ENCODE results near the gene YTHDF1.
"Not testable (repeated sequence)": the region's sequence is repeated elsewhere in the genome, so short reads cannot be mapped to it uniquely, and the experiment has no call there.

Gene YTHDF1

DNA sequence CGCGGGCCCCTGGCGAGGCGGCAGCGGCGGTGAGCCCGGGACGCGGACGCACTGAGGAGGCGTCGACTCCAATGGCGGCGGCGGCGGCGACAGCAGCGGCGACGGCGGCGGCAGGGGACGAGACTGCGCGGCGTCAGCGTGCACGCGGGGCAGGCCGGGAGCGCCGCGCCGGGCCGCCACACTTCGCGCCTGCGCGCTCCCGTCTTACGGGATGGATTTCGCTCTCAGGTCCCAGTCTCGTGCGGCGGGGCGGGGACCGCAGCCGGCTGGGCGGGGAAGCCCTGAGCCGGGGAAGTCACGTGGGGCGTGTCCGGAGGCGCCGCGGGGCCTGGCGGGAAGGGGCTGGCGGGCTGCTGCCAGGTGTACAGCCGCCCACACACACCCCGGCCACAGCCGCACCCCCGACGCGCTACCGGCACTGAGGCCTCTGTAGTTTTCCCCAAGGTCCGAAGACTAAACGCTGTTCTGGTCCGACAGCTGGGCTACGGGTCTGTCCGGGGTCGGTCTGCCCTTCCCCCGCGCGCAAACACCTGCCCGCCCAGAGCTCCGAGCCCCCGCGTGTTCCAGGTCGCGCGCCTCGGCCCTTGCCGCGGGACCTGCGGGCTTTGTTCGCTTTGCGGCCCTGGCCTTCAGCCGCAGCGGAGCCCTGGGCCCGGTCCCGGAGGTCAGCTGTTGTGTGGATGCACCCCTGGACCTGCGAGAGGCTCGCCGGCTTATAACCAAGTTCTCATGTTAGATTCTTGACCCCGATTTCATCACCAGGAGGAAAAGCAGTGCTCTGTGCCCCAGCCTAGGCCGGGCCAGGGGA is at the start of gene YTHDF1:
YTHDF1 (minus strand) TSS at position 91 of the 808 bp plus-strand sequence. CDS start 239 bp downstream, outside the sequence.
- intact Hi-C loops (cut with DNase I): no loop called here
- peak; percentile 89 to 99 (median 94) for DNase-seq

- intact Hi-C loops (cut with DNase I): no loop called here
These were observed 48.6 kb upstream of the YTHDF1 start for GRCh38 chr20:63264519-63264918.

DNA sequence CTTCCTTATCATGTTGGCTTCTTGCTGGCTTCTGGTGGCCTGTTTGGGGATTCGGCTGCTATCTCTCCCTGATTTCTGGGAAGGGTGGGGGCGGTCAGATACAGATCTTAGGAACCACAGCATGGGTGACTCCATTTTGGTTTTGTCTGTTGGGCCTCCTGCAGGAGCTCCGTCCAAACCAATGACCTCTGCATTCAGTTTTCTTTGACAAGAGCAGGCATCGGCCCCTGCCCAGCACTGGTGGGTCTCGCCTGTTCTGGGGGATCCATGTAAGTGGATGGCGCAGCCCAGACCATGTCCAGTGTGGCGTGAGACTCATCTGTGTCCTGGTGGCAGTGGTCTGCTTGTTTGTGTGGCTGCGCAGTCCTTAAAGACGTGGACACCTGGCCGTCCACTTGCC is 48.1 kb upstream of the YTHDF1 start:
- no peak for DNase-seq
- intact Hi-C loops (cut with DNase I): no loop called here

More at GRCh38 chr20:63264519-63264918, 48.6 kb upstream of the YTHDF1 start:
- DNase-seq: no peak

DNA sequence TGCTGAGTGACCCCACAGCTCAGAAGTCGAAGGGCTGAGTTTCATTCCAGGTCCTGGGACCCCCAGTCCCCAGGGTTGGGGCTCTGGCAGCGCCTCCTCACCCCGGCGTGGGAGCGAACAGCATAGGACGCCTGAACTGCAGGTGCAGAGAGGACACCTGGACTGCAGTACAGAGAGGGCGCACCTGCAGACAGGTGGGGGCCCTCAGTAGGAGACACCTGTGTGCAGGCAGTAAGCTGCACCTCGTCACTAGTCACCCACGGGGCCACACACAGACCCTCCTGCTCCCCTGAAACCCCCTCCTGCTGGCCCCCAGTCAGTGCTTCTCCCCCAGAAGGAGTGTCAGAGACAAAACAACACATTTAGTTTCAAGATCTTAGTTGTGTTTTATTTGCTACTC is 46.9 kb upstream of the YTHDF1 start:
- DNase-seq: no peak
- intact Hi-C loops (cut with DNase I): no loop called here

DNA sequence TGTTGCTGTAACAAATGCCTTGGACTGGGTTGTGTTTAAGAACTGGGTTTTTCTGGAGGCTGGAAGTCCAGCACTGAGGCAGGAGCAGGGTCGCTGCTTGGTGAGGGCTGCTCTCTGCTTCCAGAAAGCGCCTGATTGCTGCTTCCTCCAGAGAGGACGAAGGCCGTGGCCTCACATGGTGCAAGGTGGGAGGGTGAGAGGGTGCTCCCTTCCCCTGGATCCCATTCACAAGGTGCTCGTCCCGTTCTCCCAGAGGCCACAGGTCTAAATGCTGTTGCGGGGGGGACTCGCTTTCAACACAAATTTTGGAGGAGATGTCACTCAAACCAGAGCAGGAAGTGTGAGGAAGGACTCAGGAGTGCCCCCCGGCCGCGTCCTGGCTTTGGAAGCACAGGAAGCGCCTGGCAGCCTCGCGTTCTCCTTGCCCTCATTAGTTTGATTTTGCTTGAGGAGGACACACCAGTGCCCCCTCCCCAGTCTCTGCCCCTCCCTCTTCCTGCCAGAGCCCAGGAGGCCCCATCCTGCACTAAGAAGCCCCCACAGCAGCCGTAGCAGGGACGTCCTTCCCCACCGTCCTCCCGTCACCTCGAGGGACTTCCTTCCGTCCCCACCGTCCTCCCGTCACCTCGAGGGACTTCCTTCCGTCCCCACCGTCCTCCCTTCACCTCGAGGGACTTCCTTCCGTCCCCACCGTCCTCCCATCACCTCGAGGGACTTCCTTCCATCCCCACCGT is 46.0 kb upstream of the YTHDF1 start:
- no peak for DNase-seq
- intact Hi-C loops (cut with DNase I): no loop called here

- DNase-seq: no peak
- intact Hi-C loops (cut with DNase I): no loop called here
These were observed 45.3 kb upstream of the YTHDF1 start for GRCh38 chr20:63261060-63261794.

DNA sequence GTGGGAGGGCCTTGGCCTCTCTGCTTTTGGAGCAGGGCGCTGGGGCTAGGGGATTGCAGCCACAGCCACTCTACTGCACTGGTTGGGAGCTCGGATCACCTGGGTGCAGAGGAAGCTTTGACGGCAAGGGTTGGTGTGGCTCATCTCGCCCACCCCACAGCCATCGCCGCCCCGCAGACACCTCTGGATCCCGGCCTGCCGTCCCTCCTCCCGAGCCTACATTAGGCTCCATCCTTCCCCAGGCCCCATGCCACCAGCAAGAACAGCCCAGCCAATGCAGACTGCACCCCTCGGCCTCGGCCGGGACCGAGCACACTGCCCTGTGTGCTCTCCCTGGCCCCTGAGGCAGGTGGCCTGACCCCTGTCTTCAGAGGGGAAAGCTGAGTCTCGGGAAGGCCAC is 44.6 kb upstream of the YTHDF1 start:
- no peak for DNase-seq
- intact Hi-C loops (cut with DNase I): no loop called here

GRCh38 chr20:63259734-63260460 is 44.0 kb upstream of the YTHDF1 start:
- intact Hi-C loops (cut with DNase I): no loop called here
- DNase-seq: no peak

DNA sequence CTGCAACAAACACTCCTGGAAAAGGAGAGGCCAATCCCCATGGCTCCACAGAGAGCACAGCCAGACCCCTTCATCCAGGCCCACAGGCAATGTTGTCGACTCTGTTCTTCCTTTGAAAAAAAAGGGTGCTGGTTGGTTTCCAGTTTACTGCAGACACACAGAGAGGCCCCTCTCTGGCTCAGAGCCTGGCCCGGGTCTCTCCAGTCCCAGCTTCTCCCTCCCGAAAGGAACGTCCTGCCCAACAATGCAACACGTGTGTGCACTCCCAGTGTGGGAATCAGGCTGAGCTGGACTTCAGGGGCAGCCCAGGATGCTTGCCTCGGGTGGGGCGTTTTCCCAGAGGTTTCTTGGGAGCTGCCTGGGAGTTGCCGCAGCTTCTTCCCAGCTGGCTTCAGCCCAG is 42.9 kb upstream of the YTHDF1 start:
- intact Hi-C loops (cut with DNase I): no loop called here

GRCh38 chr20:63257629-63258028 is 41.7 kb upstream of the YTHDF1 start:
- intact Hi-C loops (cut with DNase I): no loop called here

More for the DNA sequence above, 42.9 kb upstream of the YTHDF1 start:
- DNase-seq: no peak

DNA sequence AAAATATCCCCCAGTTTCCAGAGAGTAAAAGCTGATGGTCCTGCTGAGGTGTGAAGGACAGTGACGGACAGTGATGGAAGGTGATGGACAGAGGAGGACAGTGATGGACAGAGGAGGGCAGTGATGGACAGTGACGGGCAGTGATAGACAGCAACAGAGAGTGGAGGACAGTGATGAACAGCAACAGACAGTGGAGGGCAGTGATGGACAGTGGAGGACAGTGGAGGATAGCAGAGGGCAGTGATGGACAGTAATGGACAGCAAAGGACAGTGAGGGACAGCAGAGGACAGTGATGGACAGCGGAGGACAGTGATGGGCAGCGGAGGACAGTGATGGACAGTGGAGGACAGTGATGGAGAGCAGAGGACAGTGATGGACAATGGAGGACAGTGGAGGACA is 41.0 kb upstream of the YTHDF1 start:
- no peak for DNase-seq
- intact Hi-C loops (cut with DNase I): no loop called here

More at GRCh38 chr20:63257629-63258028, 41.7 kb upstream of the YTHDF1 start:
- no peak for DNase-seq

GRCh38 chr20:63255931-63256704 is 40.2 kb upstream of the YTHDF1 start:
- no peak for DNase-seq
- intact Hi-C loops (cut with DNase I): no loop called here

- intact Hi-C loops (cut with DNase I): no loop called here
- no peak for DNase-seq
These were observed 38.9 kb upstream of the YTHDF1 start for GRCh38 chr20:63254606-63255384.

DNA sequence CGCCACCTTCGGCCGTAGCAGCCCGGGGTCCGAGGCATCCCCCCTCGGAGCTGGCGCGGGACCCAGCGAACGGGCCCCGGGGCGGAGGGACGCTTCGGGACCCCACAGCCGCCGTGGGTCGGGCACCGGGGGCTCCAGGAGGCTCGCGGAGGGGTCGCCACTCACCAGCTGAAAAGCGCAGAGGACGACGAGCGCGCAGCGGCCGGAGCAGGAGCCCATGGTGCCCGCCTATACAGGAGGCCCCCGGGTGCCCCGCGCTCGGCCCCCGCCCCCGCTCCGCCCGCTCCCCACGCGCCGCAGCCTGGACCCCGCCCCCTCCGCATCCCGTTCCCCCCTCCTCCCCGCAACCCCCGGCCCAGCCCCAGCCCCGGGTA is 38.3 kb upstream of the YTHDF1 start, which contains the start of gene NKAIN4:
NKAIN4 (minus strand) TSS at position 232 of the 374 bp plus-strand sequence; CDS start at position 219, 13 bp downstream.
- no peak for DNase-seq
- intact Hi-C loops (cut with DNase I): no loop called here

DNA sequence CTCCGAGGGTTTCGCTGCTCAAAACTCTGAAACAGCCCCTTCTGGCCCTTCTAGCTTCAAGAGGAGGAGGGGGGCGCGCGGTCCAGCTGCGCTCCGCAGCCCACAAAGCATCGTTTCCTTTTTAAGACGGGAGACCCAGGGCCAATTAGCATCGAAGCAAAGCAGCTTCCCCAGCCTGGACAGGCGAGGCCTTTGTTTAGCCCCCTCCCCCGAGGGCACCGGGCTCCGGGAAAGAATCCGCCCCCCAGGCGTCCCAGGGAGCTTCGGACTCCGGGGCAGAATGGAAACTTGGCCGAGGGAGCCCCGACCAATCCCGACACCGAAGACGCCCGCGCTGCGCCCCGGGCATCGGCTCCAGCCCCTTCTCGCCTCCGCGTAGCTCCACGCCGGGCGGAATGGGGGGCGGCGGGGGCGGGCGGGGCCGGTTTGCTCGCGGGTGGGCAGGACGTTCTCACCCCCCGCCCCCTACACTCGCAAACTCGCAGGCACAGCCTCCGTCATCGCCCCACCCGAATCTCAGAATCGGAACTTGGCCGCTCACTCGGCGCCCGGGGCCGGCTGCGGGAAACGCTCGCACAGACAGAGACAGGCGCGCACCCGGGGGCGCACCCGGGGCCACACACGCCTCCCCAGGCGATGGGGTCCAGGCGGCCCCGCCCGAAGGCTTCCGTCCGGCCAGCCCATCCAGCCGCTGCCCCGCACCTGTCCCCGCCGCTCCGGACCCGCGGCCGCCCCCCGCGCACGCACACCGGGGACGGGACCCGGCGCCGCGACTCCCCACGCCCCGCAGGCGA is 37.7 kb upstream of the YTHDF1 start:
- peak in 3 of 10 donors; percentile 17 to 28 (median 17) for DNase-seq
- intact Hi-C loops (cut with DNase I): no loop called here

DNA sequence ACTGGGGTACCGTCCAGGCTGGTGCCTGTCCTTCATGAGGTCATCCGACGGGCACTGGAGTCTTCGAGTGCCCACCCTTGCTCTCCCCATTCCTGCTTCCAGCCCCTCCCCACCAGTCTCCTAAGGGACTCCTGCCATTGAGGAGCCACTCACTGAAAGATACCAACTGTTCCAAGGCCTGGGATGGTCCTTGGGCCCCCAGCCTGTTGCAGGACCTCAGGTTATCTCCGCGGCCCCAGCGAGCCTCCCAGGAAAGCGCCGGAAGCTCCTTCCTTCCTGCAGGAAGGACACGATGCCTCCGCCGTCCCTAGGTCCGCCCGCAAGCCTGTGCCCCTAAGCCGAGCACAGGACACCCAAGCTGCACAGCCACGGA is 37.1 kb upstream of the YTHDF1 start:
- no peak for DNase-seq
- intact Hi-C loops (cut with DNase I): no loop called here

DNA sequence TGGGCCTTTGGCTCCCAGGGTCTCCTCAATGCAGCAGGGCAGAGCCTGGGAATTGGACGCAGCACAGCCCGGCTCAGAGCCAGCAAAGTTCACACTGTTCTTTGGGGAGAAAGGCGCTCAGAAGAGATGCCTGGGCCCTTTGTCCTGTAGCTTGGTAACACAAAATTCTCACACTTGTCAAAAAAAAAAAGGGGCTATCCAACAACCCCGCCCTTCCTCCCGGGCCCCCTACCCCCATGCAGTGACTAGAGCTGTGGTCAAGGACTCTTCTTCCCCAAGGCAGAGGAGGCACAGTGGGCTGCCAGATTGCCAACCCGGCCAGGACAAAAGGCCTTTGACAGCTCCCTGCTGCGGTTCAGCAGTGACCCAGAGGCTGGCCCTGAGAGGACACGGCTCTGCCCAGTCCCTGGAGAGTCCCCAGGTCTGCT is 36.4 kb upstream of the YTHDF1 start:
- DNase-seq: peak in 7 of 10 donors; percentile 15 to 53 (median 40)
- intact Hi-C loops (cut with DNase I): no loop called here

GRCh38 chr20:63251350-63251749 is 35.4 kb upstream of the YTHDF1 start:
- peak in 4 of 10 donors; percentile 23 to 49 (median 30) for DNase-seq
- intact Hi-C loops (cut with DNase I): not testable (repeated sequence)

Data from posterior cingulate gyrus (tissue), 11 donors.